Suprapubic skin (tissue), 4 donors: ENCODE data around the gene FAM187B. TPM values are rescaled to one million over a fixed set of nuclear protein-coding genes. Genes with fewer than 3 reads are reported as not detected.

Experiments
- DNase-seq, 2 donors: peaks; one replicate each; pipeline ENCODE4 v3.0.0-alpha.2; 2019; ENCODE audit warnings: low spot score in 2 of 2
- H3K27ac ChIP-seq: fragments of 200-600 bp; sonication (generic); one replicate; pipeline ENCODE4 v1.5.1; 2019
- H3K27me3 ChIP-seq: fragments of 200-600 bp; sonication (generic); one replicate; pipeline ENCODE4 v1.5.1; 2019
- H3K36me3 ChIP-seq: fragments of 200-600 bp; sonication (generic); one replicate; pipeline ENCODE4 v1.5.1; 2019
- H3K4me1 ChIP-seq: fragments of 200-600 bp; sonication (generic); one replicate; pipeline ENCODE4 v1.5.1; 2019
- H3K4me3 ChIP-seq: fragments of 200-600 bp; sonication (generic); one replicate; pipeline ENCODE4 v1.5.1; 2019; ENCODE audit warnings: mild to moderate bottlenecking
- H3K9me3 ChIP-seq: fragments of 200-600 bp; sonication (generic); one replicate; pipeline ENCODE4 v1.5.1; 2019
- EP300 ChIP-seq: sonication (generic); formaldehyde crosslinking; IDR thresholded peaks from one replicate; pipeline ENCODE4 v1.6.1; 2017; ENCODE audit warnings: antibody characterized with exemption
- POLR2A ChIP-seq, 2 donors: fragments of 450-650 bp; IDR thresholded peaks; one replicate each; pipeline ENCODE4 v1.6.1; 2017; ENCODE audit warnings: antibody characterized with exemption in 2 of 2, mild to moderate bottlenecking in 2 of 2, moderate library complexity in 2 of 2
- POLR2AphosphoS5 ChIP-seq, 3 donors: sonication (generic); formaldehyde crosslinking; IDR thresholded peaks; one replicate each; pipeline ENCODE4 v1.6.1; 2017; ENCODE audit warnings: antibody characterized with exemption in 3 of 3
- WGBS: methylation state at CpG from one replicate; pipeline ENCODE4 v1.1.5; 2018; 5-methylcytosine and 5-hydroxymethylcytosine counted together
- total RNA-seq, 4 donors: library from RNA; depleted of rRNA; stranded (reverse); fragments of >200 nt; gene quantifications; one replicate each; pipeline ENCODE4 v1.1.0, GENCODE V29; 2016
- TF ChIP-seq, protein P1 (sequence below), 2 donors: fragments of 200-600 bp in 1 of 2; fragments of 450-650 bp in 1 of 2; sonication (generic) in 1 of 2; IDR thresholded peaks; one replicate each; pipeline ENCODE4 v1.5.1; 2016 to 2019; ENCODE audit warnings: antibody characterized with exemption in 2 of 2, mild to moderate bottlenecking in 1 of 2, moderate library complexity in 1 of 2

FAM187B gene
- total RNA-seq, 4 donors from 2014 or later = not detected

GRCh38 chr19:35225951-35226350, 2.6 kb downstream of the FAM187B start:
- WGBS = 86% methylated on average over 6 of the region's 6 CpGs
- peak in 1 of 2 donors; percentile 44 for DNase-seq
- Histone ChIP-seq H3K27ac (no peak overlapping the region), H3K4me3 (no peak overlapping the region), H3K27me3 (no peaks in the 10 kb centered on the region), H3K9me3 (no peaks in the 10 kb centered on the region), H3K36me3 (no peaks in the 10 kb centered on the region), H3K4me1 (peaks cover 28% of the 10 kb centered on the region)
- TF ChIP-seq POLR2A (IDR thresholded peaks at IDR 0.05) = no peak
- TF ChIP-seq, protein P1, sequence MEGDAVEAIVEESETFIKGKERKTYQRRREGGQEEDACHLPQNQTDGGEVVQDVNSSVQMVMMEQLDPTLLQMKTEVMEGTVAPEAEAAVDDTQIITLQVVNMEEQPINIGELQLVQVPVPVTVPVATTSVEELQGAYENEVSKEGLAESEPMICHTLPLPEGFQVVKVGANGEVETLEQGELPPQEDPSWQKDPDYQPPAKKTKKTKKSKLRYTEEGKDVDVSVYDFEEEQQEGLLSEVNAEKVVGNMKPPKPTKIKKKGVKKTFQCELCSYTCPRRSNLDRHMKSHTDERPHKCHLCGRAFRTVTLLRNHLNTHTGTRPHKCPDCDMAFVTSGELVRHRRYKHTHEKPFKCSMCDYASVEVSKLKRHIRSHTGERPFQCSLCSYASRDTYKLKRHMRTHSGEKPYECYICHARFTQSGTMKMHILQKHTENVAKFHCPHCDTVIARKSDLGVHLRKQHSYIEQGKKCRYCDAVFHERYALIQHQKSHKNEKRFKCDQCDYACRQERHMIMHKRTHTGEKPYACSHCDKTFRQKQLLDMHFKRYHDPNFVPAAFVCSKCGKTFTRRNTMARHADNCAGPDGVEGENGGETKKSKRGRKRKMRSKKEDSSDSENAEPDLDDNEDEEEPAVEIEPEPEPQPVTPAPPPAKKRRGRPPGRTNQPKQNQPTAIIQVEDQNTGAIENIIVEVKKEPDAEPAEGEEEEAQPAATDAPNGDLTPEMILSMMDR (IDR thresholded peaks at IDR 0.05) = no peak
- no peak for TF ChIP-seq EP300
- TF ChIP-seq POLR2AphosphoS5 (IDR thresholded peaks at IDR 0.05) = no peak

- 72% methylated on average over 14 of the region's 41 CpGs for WGBS
- no peak for TF ChIP-seq EP300
- TF ChIP-seq POLR2A (IDR thresholded peaks at IDR 0.05) = no peak
- no peak for TF ChIP-seq POLR2AphosphoS5 (IDR thresholded peaks at IDR 0.05)
- TF ChIP-seq, protein P1 (IDR thresholded peaks at IDR 0.05) = no peak
- H3K4me1 ChIP-seq = peaks cover 28% of the 10 kb centered on the region
- H3K4me3 ChIP-seq = no peak overlapping the region
- no peaks in the 10 kb centered on the region for H3K36me3 ChIP-seq
- no peak overlapping the region for H3K27ac ChIP-seq
- H3K9me3 ChIP-seq = no peaks in the 10 kb centered on the region
- H3K27me3 ChIP-seq = no peaks in the 10 kb centered on the region
- DNase-seq = peak in 1 of 2 donors; percentile 73
These were observed 3.6 kb downstream of the FAM187B start for GRCh38 chr19:35224681-35225571.

DNA sequence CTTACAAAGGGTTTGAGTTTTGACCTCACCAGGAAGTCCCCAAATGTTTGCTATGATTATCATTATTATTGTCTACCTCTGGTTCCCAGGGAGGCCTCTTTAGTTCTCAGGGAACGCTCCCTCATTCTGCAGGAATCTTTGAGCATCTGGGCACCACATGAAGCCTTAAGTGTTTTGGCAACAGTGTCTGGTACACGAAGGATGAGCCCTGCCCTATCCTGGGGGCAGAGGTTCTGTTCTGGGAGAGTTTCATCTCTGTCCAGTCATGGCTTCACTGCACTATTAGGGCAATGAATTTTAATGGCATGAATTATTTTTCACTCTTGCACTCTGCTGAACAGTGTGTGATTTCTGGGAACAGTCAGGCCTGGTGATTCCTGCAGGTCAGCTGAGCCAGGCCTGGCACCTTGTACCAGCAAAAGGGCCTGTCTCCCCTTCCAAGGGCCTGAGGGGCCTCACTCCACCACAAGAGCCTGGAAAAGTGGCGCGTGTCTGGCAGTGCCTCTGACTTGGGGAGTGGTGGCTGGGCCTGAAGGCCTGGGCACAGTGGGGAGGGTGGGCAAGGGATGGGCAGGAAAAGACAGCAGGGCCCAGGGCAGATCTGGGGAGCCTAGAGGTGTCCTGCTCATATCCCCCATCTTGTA, 4.6 kb downstream of the FAM187B start:
- DNase-seq = peak in 1 of 2 donors; percentile 59
- Histone ChIP-seq H3K27ac (no peak overlapping the region), H3K36me3 (no peaks in the 10 kb centered on the region), H3K4me1 (peaks cover 28% of the 10 kb centered on the region), H3K27me3 (no peaks in the 10 kb centered on the region), H3K4me3 (no peak overlapping the region), H3K9me3 (no peaks in the 10 kb centered on the region)
- TF ChIP-seq POLR2AphosphoS5 (IDR thresholded peaks at IDR 0.05) = no peak
- TF ChIP-seq POLR2A (IDR thresholded peaks at IDR 0.05) = no peak
- no peak for TF ChIP-seq EP300
- TF ChIP-seq, protein P1 (IDR thresholded peaks at IDR 0.05) = no peak
- 36% methylated on average over 4 of the region's 4 CpGs for WGBS

GRCh38 chr19:35223084-35223790, 5.3 kb downstream of the FAM187B start:
- DNase-seq = peak in 1 of 2 donors; percentile 52
- no peak for TF ChIP-seq POLR2AphosphoS5 (IDR thresholded peaks at IDR 0.05)
- TF ChIP-seq, protein P1 (IDR thresholded peaks at IDR 0.05) = no peak
- Histone ChIP-seq H3K27ac (no peak overlapping the region), H3K9me3 (no peaks in the 10 kb centered on the region), H3K4me1 (peaks cover 28% of the 10 kb centered on the region), H3K4me3 (no peak overlapping the region), H3K36me3 (no peaks in the 10 kb centered on the region), H3K27me3 (no peaks in the 10 kb centered on the region)
- 82% methylated on average over 5 of the region's 6 CpGs for WGBS
